WTC11 (cell line): Measurements from ENCODE around the gene MESD.

ENCODE experiments used
- CREB1 ChIP-seq: sonication (generic); formaldehyde crosslinking; IDR thresholded peaks from 2 replicates; pipeline ENCODE4 v1.8.0; 2023; ENCODE audit warnings: mild to moderate bottlenecking, missing genetic modification reagents
- ESRRA ChIP-seq: sonication (generic); formaldehyde crosslinking; IDR thresholded peaks from 2 replicates; pipeline ENCODE4 v1.8.1; 2022; ENCODE audit warnings: mild to moderate bottlenecking, missing genetic modification reagents, borderline replicate concordance
- MYBL2 ChIP-seq: sonication (generic); formaldehyde crosslinking; IDR thresholded peaks from 2 replicates; pipeline ENCODE4 v1.8.1; 2023; ENCODE audit warnings: mild to moderate bottlenecking, moderate library complexity, missing genetic modification reagents
- NR2C2 ChIP-seq: sonication (generic); formaldehyde crosslinking; IDR thresholded peaks from 2 replicates; pipeline ENCODE4 v1.8.0; 2022; ENCODE audit warnings: mild to moderate bottlenecking, missing genetic modification reagents
- OVOL2 ChIP-seq: fragments of 250-450 bp; sonication (Bioruptor Pico); IDR thresholded peaks from 2 replicates; pipeline ENCODE4 v1.9.0; 2021; ENCODE audit warnings: mild to moderate bottlenecking, borderline replicate concordance
- PRRX2 ChIP-seq: fragments of 250-450 bp; sonication (Bioruptor Pico); IDR thresholded peaks from 2 replicates; pipeline ENCODE4 v1.8.0; 2021; ENCODE audit warnings: mild to moderate bottlenecking
- TCF7 ChIP-seq: sonication (generic); formaldehyde crosslinking; IDR thresholded peaks from 2 replicates; pipeline ENCODE4 v1.8.0; 2022; ENCODE audit warnings: mild to moderate bottlenecking, low read depth, missing genetic modification reagents, moderate library complexity
- TF ChIP-seq, protein P1 (sequence below): fragments of 200-600 bp; IDR thresholded peaks from 2 replicates; pipeline ENCODE4 v1.8.0; 2022; ENCODE audit warnings: antibody characterized with exemption
- TF ChIP-seq, protein P2 (sequence below): sonication (generic); formaldehyde crosslinking; conservative IDR thresholded peaks from 2 replicates; pipeline ENCODE4 v1.8.1; 2022; ENCODE audit warnings: mild to moderate bottlenecking, missing genetic modification reagents

- TF ChIP-seq, protein P1, sequence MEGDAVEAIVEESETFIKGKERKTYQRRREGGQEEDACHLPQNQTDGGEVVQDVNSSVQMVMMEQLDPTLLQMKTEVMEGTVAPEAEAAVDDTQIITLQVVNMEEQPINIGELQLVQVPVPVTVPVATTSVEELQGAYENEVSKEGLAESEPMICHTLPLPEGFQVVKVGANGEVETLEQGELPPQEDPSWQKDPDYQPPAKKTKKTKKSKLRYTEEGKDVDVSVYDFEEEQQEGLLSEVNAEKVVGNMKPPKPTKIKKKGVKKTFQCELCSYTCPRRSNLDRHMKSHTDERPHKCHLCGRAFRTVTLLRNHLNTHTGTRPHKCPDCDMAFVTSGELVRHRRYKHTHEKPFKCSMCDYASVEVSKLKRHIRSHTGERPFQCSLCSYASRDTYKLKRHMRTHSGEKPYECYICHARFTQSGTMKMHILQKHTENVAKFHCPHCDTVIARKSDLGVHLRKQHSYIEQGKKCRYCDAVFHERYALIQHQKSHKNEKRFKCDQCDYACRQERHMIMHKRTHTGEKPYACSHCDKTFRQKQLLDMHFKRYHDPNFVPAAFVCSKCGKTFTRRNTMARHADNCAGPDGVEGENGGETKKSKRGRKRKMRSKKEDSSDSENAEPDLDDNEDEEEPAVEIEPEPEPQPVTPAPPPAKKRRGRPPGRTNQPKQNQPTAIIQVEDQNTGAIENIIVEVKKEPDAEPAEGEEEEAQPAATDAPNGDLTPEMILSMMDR: no peak
- TF ChIP-seq TCF7 (CRISPR knock-in tag) (no peak), OVOL2 (no peak), CREB1 (CRISPR knock-in tag) (no peak), NR2C2 (CRISPR knock-in tag) (no peak), PRRX2 (no peak), MYBL2 (CRISPR knock-in tag) (no peak), ESRRA (no peak)
- TF ChIP-seq, protein P2, sequence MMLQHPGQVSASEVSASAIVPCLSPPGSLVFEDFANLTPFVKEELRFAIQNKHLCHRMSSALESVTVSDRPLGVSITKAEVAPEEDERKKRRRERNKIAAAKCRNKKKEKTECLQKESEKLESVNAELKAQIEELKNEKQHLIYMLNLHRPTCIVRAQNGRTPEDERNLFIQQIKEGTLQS (CRISPR knock-in tag): no peak
Observed at GRCh38 chr15:81021321-81021720, 31.7 kb upstream of the MESD start.
